Smooth muscle cell of bladder (primary cell): Measurements from ENCODE around the gene POLN. TPM values are rescaled to one million over a fixed set of nuclear protein-coding genes. Genes with fewer than 3 reads are reported as not detected.

ENCODE experiments used
- total RNA-seq: library from RNA; depleted of rRNA; stranded (reverse); fragments of >200 nt; gene quantifications from 2 replicates; pipeline ENCODE4 v1.2.3, GENCODE V29; 2014

The POLN gene
- total RNA-seq: 2.3 and 4.0 TPM in 2 replicates

GRCh38 chr4:2241410-2242353 lies at the start of gene POLN, which contains the start of gene HAUS3:
Gene POLN, minus strand, starts transcription at chr4:2242121. Its CDS starts 12,890 bp downstream, at chr4:2229231.
Gene HAUS3, minus strand, starts transcription at chr4:2242121. Its CDS starts 1,175 bp downstream, at chr4:2240946.

GRCh38 chr4:2261853-2262144 lies 19.9 kb upstream of the POLN start, which contains the start of gene MXD4:
Gene MXD4, minus strand, starts transcription at chr4:2262109. Its CDS starts 129 bp downstream, at chr4:2261980.

GRCh38 chr4:2059046-2059725 lies 182.7 kb downstream of the POLN start, which contains the start of gene NAT8L:
Gene NAT8L, plus strand, starts transcription at chr4:2059327. Its CDS starts 185 bp downstream, at chr4:2059512.

Other genes starting within 250 kb of the POLN start
- gene NELFA, start 233.1 kb downstream of the POLN start, total RNA-seq: 10.5 and 11.6 TPM in 2 replicates
- gene NAT8L, start 182.8 kb downstream of the POLN start, total RNA-seq: under 0.01 and 0.09 TPM in 2 replicates
- gene HAUS3, start within 50 bp of the POLN start, total RNA-seq: 3.4 and 5.4 TPM in 2 replicates
- gene MXD4, start 20.0 kb upstream of the POLN start, total RNA-seq: 43.6 and 44.1 TPM in 2 replicates
- gene ZFYVE28, start 176.5 kb upstream of the POLN start, total RNA-seq: 7.4 and 9.4 TPM in 2 replicates
- gene CFAP99, start 176.8 kb upstream of the POLN start, total RNA-seq: 0.18 TPM in 1 of 2 replicates, not detected in the other
- 38.3 and 48.0 TPM in 2 replicates for gene RNF4, start 227.0 kb upstream of the POLN start, total RNA-seq